ENCODE measurements around the gene ATP6V0C. TPM values are rescaled to one million over a fixed set of nuclear protein-coding genes. Genes with fewer than 3 reads are reported as not detected.

ATP6V0C gene
- total and polyA plus RNA-seq, 2 donors (not counting 1 experiment from before 2014, with no cell fraction given) = 118 to 176 TPM

GRCh38 chr16:2472885-2473445 lies 40.8 kb upstream of the ATP6V0C start:
- ATAC-seq (ENCODE audit: low read depth) = no peak
- H3K4me3 Mint-ChIP-seq = peak overlapping the region; percentile 81
- Histone ChIP-seq H3K27me3 (replicated peaks in 1 of 4; ENCODE audit: control extremely low read depth in 1 of 4, control insufficient read depth in 3 of 4, insufficient read depth in 4 of 4, low read length in 3 of 4) (peaks cover 0 to 46% (median 33%) of the 10 kb centered on the region in 4 experiments), H2AFZ (ENCODE audit: insufficient read depth, low read depth, low read length, poor library complexity, severe bottlenecking) (peak overlapping the region; percentile 89), H4K20me1 (ENCODE audit: control insufficient read depth, insufficient read depth, low read length, poor library complexity, severe bottlenecking) (peaks cover 43% of the 10 kb centered on the region), H3K4me3 (ENCODE audit: control extremely low read depth in 1 of 5, extremely low read depth in 1 of 5, insufficient read depth in 1 of 5, low read depth in 2 of 5, low read length in 4 of 5) (no peak overlapping the region), H3K9me3 (ENCODE audit: control extremely low read depth in 1 of 3, control insufficient read depth in 2 of 3, insufficient read depth in 1 of 3, low read length in 2 of 3) (no peaks in the 10 kb centered on the region), H3K79me2 (ENCODE audit: control insufficient read depth, insufficient read depth, low read length) (peaks cover 26% of the 10 kb centered on the region), H3K4me1 (ENCODE audit: control insufficient read depth in 2 of 2, insufficient read depth in 2 of 2, low read length in 2 of 2) (peaks cover 61 to 63% of the 10 kb centered on the region in 2 donors), H3K27ac (ENCODE audit: low read length in 2 of 2) (no peak overlapping the region), H3K36me3 (replicated peaks in 1 of 2; ENCODE audit: control extremely low read depth in 1 of 2, control insufficient read depth in 1 of 2, extremely low read depth in 1 of 2, insufficient read depth in 2 of 2, low read length in 1 of 2) (no peaks in the 10 kb centered on the region), H3K4me2 (replicated peaks; ENCODE audit: low read depth, low read length, poor library complexity, severe bottlenecking) (peak overlapping the region; percentile 100), H3K9ac (ENCODE audit: low read length) (peak overlapping the region; percentile 26)
- intact Hi-C loops (cut with micrococcal nuclease) = no loop called here
- ChIA-PET POLR2A (no interaction called here), CTCF (interaction anchor here (1.4 to 3.2 kb wide), 3 partner anchors 14 to 43 kb away, joined by 3 to 13 read pairs (median 11); partner anchors contain the start of gene CCNF)
- no peak for DNase-seq
- peaks cover 46% of the 10 kb centered on the region for H3K4me1 Mint-ChIP-seq
- no peak overlapping the region for H3K27ac Mint-ChIP-seq
- TF ChIP-seq EZH2 (IDR thresholded peaks at IDR 0.05; ENCODE audit: borderline replicate concordance, insufficient read depth, low read depth, low read length, poor library complexity, severe bottlenecking) = no peak
- no peak for TF ChIP-seq CTCF (IDR thresholded peaks at IDR 0.05)
- H3K9me3 Mint-ChIP-seq (ENCODE audit: insufficient read depth) = no peaks in the 10 kb centered on the region
- peaks cover 22% of the 10 kb centered on the region for H3K27me3 Mint-ChIP-seq
- 89% methylated on average over 11 of the region's 14 CpGs for WGBS (ENCODE audit: insufficient coverage)

GRCh38 chr16:2473446-2473926 lies 40.3 kb upstream of the ATP6V0C start:
- no peak for TF ChIP-seq CTCF (IDR thresholded peaks at IDR 0.05)
- no peak for TF ChIP-seq EZH2 (IDR thresholded peaks at IDR 0.05; ENCODE audit: borderline replicate concordance, insufficient read depth, low read depth, low read length, poor library complexity, severe bottlenecking)
- intact Hi-C loops (cut with micrococcal nuclease) = no loop called here
- no peak for ATAC-seq (ENCODE audit: low read depth)
- H4K20me1 ChIP-seq (ENCODE audit: control insufficient read depth, insufficient read depth, low read length, poor library complexity, severe bottlenecking) = peaks cover 48% of the 10 kb centered on the region
- H3K4me3 ChIP-seq (ENCODE audit: control extremely low read depth in 1 of 5, extremely low read depth in 1 of 5, insufficient read depth in 1 of 5, low read depth in 2 of 5, low read length in 4 of 5) = peak overlapping the region in 3 of 5 experiments; percentile 18 to 33 (median 19)
- Mint-ChIP-seq H3K27me3 (peaks cover 19% of the 10 kb centered on the region), H3K4me1 (peaks cover 42% of the 10 kb centered on the region), H3K27ac (no peak overlapping the region), H3K9me3 (ENCODE audit: insufficient read depth) (no peaks in the 10 kb centered on the region), H3K4me3 (peak overlapping the region; percentile 81)
- POLR2A ChIA-PET = no interaction called here
- H3K9ac ChIP-seq (ENCODE audit: low read length) = peak overlapping the region; percentile 26
- H3K27me3 ChIP-seq (replicated peaks in 1 of 4; ENCODE audit: control extremely low read depth in 1 of 4, control insufficient read depth in 3 of 4, insufficient read depth in 4 of 4, low read length in 3 of 4) = peaks cover 0 to 45% (median 32%) of the 10 kb centered on the region in 4 experiments
- H2AFZ ChIP-seq (ENCODE audit: insufficient read depth, low read depth, low read length, poor library complexity, severe bottlenecking) = peak overlapping the region; percentile 89
- H3K27ac ChIP-seq (ENCODE audit: low read length in 2 of 2) = no peak overlapping the region
- peak overlapping the region; percentile 100 for H3K4me2 ChIP-seq (replicated peaks; ENCODE audit: low read depth, low read length, poor library complexity, severe bottlenecking)
- DNase-seq = no peak
- no peaks in the 10 kb centered on the region for H3K36me3 ChIP-seq (replicated peaks in 1 of 2; ENCODE audit: control extremely low read depth in 1 of 2, control insufficient read depth in 1 of 2, extremely low read depth in 1 of 2, insufficient read depth in 2 of 2, low read length in 1 of 2)
- CTCF ChIA-PET = interaction anchor here (1.4 to 3.2 kb wide), 3 partner anchors 14 to 43 kb away, joined by 3 to 13 read pairs (median 11); partner anchors contain the start of gene CCNF
- H3K79me2 ChIP-seq (ENCODE audit: control insufficient read depth, insufficient read depth, low read length) = peaks cover 31% of the 10 kb centered on the region
- WGBS (ENCODE audit: insufficient coverage) = 3% methylated on average over 49 of the region's 49 CpGs
- no peaks in the 10 kb centered on the region for H3K9me3 ChIP-seq (ENCODE audit: control extremely low read depth in 1 of 3, control insufficient read depth in 2 of 3, insufficient read depth in 1 of 3, low read length in 2 of 3)
- H3K4me1 ChIP-seq (ENCODE audit: control insufficient read depth in 2 of 2, insufficient read depth in 2 of 2, low read length in 2 of 2) = peaks cover 57 to 58% of the 10 kb centered on the region in 2 donors
